Measurements from ENCODE around the gene RAD51B.
"Not testable (repeated sequence)": the region's sequence is repeated elsewhere in the genome, so short reads cannot be mapped to it uniquely, and the experiment has no call there.

RAD51B gene

DNA sequence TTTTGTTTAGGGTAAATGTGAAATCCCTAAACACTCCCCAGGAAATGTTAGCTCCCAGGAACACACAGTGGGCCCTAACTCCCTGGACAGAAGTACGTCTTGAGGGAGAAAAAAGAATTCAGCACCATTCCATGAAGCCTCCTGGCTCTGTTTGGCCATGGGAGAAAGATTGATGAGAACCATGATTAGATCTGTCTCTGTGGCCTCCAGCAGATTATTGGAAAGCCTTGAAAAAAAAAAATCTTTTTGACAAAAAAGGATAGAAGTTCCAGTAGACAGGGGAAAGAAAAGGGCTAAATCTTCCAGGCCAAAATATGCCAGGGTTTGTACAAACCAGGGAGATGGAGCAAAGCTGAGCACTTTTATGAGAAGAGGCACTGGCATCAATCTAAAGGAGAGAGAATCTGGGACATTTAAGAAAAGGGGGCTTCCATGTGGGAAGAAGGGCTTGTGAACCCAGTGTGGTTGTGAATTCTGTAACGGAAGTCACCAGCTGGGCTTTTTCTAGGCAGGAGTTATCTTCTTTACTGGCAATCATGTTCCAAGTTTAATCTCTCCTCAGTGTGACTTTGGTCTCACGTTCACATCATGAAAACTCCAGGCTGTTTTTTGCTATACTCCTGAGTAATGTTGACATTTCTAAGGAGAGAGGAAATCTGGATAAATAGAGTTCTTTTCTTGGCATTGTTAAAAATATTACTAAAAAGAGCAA lies 426.7 kb downstream of the RAD51B start:
- DNase-seq (ENCODE audit: low read depth, low spot score), result no peak
- no peak overlapping the region for H3K4me3 ChIP-seq (ENCODE audit: low read length)

DNA sequence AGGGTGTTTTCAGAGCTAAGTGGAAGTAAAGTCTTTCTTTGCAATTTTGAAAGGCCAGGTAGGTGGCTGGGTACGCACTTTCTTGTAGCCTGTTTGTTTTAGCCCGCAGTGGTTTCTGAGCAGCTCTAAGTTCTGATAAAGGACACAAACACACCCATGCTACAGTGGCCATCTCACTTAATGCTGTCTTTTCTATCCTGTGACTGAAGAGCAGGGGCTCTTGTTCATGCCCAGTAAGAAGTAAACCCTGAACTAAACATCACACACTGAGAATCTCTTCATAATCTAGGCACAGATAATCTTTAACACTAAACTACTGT lies 427.2 kb downstream of the RAD51B start:
- H3K4me3 ChIP-seq (ENCODE audit: low read length), result no peak overlapping the region
- DNase-seq (ENCODE audit: low read depth, low spot score), result no peak

DNA sequence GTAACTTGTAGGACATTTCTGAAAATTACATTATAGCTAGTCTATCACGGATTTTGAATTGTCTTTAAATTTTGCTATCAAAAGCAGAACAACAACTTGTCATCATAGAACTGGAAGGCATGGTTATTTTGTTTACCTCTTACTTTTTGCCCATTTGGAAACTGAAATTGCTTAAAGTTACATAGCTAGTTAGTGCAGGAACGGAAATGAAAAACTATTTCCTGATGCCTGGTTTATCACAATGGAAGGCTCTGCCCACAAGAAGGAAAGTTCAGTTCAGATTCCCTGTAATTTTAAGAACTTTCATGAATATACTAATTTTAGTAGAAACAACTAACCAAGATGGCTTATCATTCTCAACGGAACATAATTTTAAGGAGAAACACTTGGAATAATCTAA lies 427.7 kb downstream of the RAD51B start:
- DNase-seq (ENCODE audit: low read depth, low spot score), result no peak
- no peak overlapping the region for H3K4me3 ChIP-seq (ENCODE audit: low read length)

- DNase-seq (ENCODE audit: low read depth, low spot score), result no peak
- no peak overlapping the region for H3K4me3 ChIP-seq (ENCODE audit: low read length)
Observed at GRCh38 chr14:68247676-68248268, 428.2 kb downstream of the RAD51B start.

GRCh38 chr14:68248481-68249255 lies 429.1 kb downstream of the RAD51B start:
- H3K4me3 ChIP-seq (ENCODE audit: low read length), result no peak overlapping the region
- peak; percentile 55 for DNase-seq (ENCODE audit: low read depth, low spot score)

- no peak overlapping the region for H3K4me3 ChIP-seq (ENCODE audit: low read length)
- no peak for DNase-seq (ENCODE audit: low read depth, low spot score)
Observed at GRCh38 chr14:68249661-68250451, 430.3 kb downstream of the RAD51B start.

- H3K4me3 ChIP-seq (ENCODE audit: low read length), result no peak overlapping the region
- no peak for DNase-seq (ENCODE audit: low read depth, low spot score)
Observed at GRCh38 chr14:68250927-68251768, 431.6 kb downstream of the RAD51B start.

- DNase-seq (ENCODE audit: low read depth, low spot score), result no peak
- no peak overlapping the region for H3K4me3 ChIP-seq (ENCODE audit: low read length)
Observed at GRCh38 chr14:68251769-68252100, 432.2 kb downstream of the RAD51B start.

- H3K4me3 ChIP-seq (ENCODE audit: low read length), result no peak overlapping the region
Observed at GRCh38 chr14:68253160-68253780, 433.7 kb downstream of the RAD51B start.

DNA sequence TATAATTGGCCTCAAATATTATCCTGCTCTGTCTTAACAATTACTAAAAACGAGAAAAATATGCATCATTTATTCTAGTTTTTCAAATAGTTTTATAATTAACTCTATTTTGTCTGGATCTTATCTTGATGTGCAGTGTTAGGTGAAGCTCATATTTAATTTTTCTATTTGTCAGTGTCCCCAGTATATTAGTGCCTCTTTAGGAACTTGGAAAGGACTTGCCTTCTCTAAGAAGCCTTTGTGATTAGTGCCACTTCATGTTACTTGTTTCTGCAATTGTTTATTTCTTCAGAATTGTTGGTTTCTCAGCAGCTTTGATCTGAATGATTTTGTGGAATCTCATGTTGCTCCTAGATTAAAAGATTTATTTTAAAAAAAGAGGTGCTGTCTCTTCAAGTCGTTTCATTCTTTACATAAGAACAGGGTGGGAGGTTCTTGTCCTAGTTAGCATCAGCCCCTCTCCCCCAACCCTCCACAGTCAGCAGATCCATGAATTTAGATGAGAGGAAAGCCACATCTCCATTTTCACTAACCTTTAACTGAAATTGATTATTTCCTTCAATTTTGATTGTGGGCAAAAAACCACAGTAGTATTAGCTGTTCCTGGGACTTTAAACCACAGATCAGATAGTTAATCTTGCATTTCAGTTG lies 434.4 kb downstream of the RAD51B start:
- H3K4me3 ChIP-seq (ENCODE audit: low read length), result no peak overlapping the region
- no peak for DNase-seq (ENCODE audit: low read depth, low spot score)

More at GRCh38 chr14:68253160-68253780, 433.7 kb downstream of the RAD51B start:
- no peak for DNase-seq (ENCODE audit: low read depth, low spot score)

GRCh38 chr14:68254669-68255527 lies 435.3 kb downstream of the RAD51B start:
- DNase-seq (ENCODE audit: low read depth, low spot score), result no peak
- no peak overlapping the region for H3K4me3 ChIP-seq (ENCODE audit: low read length)

DNA sequence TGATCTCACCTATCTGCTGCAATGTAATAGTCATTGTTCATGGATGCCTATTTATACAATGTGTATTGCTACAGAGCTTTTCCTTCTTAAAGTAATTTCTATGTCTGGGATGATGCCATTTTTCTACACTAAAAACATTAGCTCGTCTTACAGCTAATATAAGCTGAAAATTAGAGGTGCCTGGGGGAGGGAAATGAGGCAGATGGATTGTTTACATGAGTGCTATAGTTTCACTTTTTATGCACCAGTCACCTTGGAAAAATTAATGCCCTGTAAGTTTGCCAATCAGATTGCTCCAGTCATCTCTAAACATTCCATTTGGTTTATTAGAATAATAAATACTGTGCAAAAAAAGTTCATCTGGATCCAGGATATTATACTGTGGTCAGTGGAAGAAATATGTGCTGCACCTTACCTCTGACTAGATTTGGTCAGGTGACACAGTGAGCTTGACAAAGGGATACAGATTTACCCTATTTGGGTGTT lies 436.2 kb downstream of the RAD51B start:
- no peak overlapping the region for H3K4me3 ChIP-seq (ENCODE audit: low read length)
- no peak for DNase-seq (ENCODE audit: low read depth, low spot score)

DNA sequence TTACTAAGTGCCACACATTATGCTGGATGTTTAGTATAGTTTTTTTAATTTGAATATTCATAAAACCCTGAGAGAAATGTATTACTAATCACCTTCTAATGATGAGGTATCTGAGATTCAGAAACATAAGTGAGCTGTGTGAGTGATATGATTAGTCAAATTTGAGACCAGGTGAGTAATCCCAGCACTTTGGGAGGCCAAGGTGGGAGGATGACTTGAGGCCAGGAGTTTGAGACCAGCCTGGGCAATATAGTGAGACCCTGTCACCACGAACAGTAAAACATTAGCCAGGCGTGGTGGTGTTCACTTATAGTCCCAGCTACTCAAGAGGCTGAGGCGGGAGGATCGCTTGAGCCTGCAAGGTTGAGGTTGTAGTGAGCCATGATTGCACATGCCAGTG lies 438.4 kb downstream of the RAD51B start:
- DNase-seq (ENCODE audit: low read depth, low spot score), result no peak
- H3K4me3 ChIP-seq (ENCODE audit: low read length), result no peak overlapping the region

DNA sequence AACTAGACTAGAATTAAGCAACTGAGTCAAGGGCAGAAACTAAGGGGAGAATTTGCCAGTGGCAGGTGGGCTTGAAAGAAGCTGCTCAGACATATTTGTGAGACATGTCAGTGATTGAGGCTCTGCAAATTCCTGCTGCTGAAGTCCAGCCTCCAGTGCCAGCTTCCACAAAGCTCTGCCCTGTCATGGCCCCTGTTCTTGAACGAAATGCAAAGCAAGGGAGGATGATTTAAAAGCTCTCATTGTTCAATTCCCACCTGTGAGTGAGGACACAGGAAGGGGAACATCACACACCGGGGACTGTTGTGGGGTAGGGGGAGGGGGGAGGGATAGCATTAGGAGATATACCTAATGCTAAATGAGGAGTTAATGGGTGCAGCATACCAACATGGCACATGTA lies 439.4 kb downstream of the RAD51B start:
- DNase-seq (ENCODE audit: low read depth, low spot score); H3K4me3 ChIP-seq (ENCODE audit: low read length): not testable (repeated sequence)

GRCh38 chr14:68260121-68260520 lies 440.5 kb downstream of the RAD51B start:
- H3K4me3 ChIP-seq (ENCODE audit: low read length), result no peak overlapping the region

DNA sequence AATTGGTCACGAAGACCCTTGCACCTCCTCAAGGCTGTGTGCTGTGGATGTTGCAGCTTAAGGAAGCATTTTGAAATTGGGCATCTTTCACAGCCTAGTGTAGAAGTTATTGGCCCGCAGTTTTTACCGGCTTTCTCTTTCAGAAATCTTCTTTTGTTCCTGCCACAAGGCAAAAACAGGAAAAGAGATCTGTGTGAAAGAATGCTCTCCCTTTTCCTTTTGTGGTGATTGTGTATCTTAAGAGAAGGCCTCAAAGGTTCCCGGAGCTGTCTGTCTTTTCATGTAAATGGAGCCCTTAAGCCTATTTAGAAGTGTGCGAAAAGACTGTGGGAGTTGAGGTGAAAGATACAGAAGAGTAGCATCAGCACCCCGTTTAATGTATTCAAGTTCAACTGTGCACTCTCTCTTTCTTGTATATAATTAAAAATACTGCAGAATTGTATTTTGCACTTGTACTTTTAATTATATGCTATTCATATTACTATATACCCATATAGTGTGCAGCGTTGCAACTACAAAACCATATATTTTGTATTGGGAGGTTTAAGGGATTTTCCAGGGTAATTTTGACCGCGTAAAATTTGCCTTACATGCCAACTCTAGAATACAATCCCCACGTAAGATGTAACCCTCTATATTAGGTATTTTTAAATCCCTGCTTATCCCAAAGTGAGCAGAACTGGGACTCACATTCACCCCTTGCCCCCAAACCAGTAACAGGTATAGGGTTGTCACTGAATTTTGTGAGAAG lies 441.7 kb downstream of the RAD51B start:
- no peak for DNase-seq (ENCODE audit: low read depth, low spot score)
- H3K4me3 ChIP-seq (ENCODE audit: low read length), result no peak overlapping the region

More at GRCh38 chr14:68260121-68260520, 440.5 kb downstream of the RAD51B start:
- no peak for DNase-seq (ENCODE audit: low read depth, low spot score)

Data from Jurkat, Clone E6-1 (cell line).